ENCODE measurements around the gene ABCG1. TPM values are rescaled to one million over a fixed set of nuclear protein-coding genes. Genes with fewer than 3 reads are reported as not detected.
A peak's percentile ranks its signal among the peaks of the same experiment; 100 is the strongest.

ABCG1 gene
- total RNA-seq, 1 donor from 2014 or later: 37.8 TPM

DNA sequence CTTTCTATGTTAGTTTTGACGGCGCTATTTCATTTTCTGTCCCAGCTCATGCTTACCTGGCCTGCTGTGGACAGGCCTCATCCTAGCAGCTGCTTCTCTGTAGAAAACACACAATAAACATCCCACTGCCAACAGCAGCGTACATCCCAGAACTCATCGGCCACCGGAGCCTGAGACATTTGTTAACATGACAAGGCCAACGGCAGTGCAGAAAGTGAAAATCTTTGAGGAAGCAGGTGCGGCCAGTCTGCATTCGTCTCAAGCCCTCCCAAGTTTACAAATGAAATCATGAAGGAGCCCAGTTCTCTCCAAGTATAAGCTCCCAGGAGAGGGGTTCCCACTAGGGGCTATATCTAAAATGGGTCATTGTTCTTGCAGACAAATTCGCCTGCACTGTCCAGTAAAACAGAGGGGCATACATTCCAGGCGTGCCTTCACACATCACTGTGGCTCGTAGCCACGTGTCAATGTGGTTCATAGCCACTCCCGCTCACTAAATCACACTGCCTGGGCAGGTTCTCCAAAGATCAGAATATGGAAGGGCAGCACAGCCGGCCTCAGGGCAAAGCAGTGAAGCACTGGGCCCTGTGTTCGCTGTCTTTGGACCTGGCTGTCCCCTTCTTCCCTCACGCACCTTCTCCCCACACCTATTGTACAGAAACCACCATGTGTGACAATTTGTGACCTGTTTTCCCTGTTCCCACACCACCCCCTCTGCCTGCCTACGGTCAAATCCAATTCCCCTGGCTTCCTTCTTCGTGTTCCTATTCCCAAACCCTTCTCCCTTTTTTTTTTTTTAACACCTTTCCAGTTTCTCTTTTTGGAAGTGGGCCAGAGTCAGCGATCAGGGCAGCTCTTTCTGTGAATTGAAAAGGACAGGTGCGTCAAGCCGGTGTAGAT, 27.0 kb upstream of the ABCG1 start:
- DNase-seq (ENCODE audit: low read depth, low spot score): no peak

DNA sequence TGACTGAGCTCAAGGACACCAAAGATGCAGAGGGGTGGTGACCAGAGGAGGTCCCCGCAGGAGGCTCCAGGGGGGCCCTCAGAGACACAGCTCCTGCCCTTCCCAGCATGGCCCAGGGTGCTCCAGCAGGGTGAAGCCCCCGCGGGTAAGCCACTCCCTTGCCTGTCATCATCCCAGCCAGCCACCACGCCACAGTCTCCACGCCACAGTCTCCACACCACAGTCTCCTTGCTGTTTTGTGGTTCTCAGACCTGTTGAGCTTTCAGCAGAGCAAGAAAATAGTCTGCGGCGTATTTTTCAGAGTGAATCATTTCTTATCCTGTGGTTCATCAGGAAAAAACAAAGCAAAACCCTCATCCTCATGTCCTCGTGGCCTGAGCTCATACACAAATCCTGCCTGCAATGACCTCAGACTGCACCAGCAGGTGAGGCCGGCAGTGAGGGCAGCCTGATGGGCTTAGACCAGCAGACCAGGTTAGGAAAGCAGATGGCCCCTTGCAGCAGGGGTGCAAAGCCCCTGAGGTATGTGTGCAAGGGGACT, 25.7 kb upstream of the ABCG1 start:
- DNase-seq (ENCODE audit: low read depth, low spot score): no peak

DNA sequence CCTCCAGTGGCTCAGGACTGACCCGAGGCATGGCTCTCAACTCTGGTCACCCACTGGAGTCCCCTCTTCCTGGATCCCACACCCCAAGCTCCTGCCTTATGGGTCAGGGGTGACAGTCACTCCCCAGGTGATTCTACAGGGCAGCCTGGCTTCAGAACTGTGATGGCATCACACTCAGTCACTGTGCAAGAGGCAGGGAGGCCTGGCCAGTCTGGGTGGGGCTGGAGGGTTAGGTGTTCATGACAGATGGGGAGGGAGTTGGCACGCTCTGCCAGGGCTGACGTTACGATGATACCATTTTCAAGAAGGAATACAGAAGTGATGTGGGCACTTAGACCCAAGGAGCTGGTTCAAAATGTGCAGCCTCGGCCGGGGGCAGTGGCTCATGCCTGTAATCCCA, 25.2 kb upstream of the ABCG1 start:
- no peak for DNase-seq (ENCODE audit: low read depth, low spot score)

DNA sequence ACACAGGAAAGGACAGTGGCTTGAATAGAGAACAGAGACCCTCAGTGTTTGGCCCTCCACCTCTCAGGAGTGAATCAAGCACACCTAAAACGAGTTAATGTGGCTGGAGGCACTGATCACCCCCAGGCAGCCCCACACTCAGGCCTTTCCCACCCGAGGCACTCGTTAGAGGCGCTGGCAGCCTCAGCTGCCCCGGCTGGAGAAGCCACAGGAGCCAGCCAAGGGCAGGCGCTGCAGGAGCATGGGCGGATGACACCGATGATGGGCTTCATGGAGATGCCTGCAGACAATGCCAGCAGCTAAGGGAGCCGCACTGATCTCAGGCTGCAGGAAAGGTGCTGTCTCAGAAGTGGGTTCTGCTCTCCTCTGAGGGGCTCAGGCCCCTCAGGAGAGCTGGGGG, 24.1 kb upstream of the ABCG1 start:
- no peak for DNase-seq (ENCODE audit: low read depth, low spot score)

DNA sequence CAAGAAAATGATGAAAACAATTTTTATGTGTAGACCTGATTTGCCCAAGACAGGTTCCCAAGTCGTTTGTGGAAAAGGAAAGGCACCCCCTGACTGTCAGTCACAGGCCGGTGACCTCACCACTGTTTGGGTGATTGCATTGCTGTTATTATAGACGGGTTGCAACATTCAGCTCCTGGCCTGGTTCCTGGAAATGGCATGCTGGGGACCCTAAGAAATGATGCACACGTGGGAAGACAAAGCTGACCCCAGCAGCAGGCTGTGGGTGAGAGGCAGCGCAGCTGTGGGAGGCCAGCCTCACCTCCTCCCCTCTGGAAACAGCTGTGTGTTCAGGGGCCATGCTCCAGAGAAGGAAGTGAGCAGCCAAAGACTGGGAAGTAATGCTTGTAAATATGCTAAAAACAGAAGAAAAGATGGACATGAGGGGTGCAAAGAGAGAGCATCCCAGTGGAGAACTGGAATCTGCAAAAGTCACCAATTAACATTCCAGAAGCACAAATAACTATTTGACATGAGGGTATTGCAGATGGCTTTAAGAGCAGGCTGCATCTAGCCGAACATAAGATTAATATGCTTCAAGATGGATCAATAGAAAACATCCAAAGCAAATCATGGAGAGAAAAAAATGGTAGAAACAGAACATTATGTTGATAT, 23.4 kb upstream of the ABCG1 start:
- no peak for DNase-seq (ENCODE audit: low read depth, low spot score)

DNA sequence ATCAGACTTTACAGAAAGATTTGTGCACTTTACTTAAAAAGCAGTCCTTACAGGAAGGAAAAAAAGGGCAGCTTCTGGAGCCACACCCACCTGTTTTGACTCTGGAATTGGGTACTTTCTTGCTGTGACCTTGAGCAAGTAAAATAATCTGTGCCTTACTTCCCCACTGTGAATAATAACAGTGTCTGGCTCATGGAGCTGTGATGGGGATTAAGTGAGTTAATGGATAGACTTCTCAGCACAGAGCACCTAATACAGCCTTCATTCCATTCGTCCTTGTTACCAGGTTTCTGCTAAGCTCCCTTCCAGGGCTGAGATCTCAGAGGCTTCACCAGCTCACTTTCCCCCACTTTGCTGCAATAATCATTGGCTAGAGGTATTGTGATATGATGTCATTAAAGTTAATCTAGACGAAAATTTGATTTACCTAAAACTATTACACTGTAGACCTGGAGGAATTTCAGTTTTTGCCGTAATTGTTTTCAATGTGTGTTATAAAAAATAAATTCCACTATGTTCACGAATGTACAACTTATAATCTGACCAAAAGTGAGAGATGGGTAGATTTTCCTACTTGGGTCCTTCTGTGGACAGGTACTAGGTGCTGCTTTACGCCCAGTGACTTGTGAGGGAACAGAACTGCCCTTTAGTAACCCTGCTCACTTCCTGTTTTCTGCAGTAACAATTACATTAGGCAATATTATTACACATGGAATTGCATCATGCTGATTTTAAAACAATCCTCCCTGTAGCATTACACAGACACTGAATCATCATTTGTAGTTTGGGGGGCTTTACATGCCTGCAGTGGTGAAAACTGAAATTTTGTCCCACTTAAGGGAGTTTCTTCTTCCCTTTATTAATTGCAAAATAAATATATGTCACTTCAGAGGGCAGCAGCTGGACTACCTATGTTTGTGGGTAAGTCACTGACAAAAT, 19.7 kb upstream of the ABCG1 start:
- peak; percentile 45 for DNase-seq (ENCODE audit: low read depth, low spot score)

DNA sequence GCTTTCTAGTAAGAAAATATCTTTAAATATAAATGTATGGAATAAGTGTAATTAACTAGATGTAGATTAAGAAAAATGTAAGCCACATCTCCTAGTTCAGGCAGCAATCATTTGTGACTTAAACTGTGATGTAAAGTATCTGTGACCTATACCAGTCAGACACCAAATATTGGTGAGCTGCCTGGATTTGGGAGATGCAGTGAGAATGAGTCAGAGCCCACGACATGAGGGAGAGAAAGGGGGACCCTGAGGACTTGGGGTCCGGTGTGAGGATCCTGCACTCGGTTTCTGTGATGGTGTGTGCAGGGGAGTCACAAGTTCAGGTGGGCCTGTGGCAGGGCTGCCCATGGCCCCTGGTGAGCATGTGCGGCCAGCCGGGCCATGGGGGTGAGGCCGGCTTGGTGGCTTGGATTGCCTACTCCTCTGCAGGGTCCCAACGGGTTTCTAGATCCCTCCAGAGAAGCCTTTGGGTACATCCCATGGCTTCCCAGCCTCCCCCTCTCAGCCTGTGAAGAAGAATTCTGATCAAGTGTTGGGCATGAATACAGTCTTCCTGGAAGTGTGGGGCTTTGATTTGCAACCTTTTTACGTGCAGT, 19.0 kb upstream of the ABCG1 start:
- DNase-seq (ENCODE audit: low read depth, low spot score): no peak

DNA sequence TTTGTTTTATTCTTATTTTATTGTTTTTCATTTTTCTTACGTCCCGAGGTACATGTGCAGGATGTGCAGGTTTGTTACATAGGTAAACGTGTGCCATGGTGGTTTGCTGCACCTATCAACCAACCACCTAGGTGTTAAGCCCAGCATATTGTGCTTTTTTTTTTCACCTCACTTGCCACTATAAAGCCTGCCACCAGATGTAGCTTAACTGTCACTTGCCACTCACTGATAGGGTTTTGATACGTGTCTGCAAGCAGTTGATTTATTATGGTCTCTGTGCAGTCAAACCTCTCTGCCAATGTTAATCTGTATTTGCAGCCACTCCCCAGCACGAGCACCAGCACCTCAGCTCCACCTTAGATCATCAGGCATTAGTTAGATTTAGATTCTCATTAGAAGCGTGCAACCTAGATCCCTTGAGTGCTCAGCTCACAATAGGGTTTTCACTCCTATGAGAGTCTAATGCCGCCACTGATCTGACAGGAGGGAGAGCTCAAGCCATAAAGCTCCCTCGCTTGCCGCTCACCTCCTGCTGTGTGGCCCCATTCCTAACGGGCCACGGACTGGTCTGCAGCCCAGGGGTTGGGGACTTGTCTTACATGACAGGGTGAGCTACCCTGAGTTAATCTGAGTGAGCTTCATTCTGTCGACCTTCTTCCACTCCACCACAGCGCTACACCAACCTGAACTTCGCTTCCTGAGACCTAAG, 17.9 kb upstream of the ABCG1 start:
- no peak for DNase-seq (ENCODE audit: low read depth, low spot score)

DNA sequence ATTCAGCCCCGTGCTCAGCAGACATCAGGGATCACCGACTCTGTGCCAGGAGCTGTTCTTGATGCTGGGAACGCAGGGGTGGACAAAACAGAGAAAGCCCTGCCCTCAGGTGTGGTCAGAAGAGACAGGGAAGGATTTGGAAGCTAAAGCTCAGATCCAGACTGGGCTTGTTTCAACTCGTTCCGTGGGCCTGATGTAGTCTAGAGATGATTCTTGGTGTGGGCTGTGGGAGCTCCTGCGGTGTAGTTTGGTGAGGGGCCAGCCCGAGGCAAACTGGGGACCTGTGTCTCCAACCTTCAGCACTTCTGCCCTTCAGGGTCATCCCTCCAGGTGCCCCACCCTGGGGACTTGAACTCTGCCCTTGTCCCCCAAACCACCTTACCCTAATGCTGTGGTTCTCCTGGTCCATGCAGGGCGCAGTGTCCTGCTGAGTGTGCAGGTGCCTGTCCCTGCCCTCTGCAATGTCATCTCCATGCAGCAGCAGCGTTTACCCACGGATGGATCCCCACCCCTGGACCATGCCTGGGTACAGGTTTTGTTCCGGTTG, 17.3 kb upstream of the ABCG1 start:
- DNase-seq (ENCODE audit: low read depth, low spot score): no peak

DNA sequence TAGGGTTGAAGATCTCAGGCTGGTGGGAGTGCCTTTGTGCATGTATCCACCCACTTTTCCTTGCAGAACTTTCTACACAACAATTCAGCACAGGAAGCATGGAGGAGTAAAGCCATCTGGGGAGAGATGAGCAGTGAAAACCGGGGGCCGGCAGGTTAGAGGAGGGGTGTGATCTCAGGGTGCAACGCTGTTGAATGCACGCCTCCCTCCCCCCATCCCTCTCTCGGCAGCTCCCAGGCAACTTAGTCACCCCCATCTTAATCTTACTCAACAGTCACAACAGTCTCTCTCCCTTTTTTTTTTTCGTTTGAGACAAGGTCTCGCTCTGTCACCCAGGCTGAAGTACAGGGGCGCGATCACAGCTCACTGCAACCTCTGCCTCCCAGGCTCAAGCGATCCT, 16.6 kb upstream of the ABCG1 start:
- DNase-seq (ENCODE audit: low read depth, low spot score): no peak

DNA sequence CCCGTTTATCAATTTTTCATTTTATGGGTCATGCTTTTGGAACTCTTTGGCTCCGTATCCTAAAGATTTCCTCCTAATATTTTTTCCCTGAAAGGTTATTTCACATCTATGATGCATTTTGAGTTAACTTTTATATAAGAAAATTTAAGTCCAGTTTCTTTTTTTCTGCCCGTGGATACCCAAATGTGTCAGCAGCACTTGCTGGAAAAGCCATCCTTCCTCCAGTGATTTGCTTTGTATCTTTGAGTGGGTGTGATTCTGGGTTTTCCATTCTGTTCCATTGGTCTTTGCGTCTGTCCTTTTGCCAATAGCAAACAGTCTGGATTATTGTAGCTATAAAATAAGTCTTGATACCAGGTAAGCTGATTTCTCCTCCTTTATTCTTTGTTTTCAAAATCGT, 15.6 kb upstream of the ABCG1 start:
- DNase-seq (ENCODE audit: low read depth, low spot score): no peak

DNA sequence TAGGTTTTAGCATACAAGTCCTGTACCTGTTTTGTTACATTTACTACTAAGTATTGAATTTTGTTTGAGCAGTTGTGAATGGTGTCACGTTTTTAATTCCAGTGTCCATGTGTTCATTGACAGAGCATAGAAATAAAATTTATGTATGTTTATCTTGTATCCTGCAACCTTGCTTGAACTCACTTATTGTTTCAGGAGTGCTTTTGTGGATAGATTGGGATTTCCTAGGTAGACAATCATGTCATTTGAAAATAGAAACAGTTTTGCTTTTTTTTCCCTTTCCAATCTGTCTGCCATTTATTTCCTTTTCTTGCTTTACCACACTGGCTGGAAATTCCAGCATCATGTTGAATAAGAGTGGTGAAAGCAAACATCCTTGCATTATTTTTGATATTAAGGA, 15.0 kb upstream of the ABCG1 start:
- no peak for DNase-seq (ENCODE audit: low read depth, low spot score)

DNA sequence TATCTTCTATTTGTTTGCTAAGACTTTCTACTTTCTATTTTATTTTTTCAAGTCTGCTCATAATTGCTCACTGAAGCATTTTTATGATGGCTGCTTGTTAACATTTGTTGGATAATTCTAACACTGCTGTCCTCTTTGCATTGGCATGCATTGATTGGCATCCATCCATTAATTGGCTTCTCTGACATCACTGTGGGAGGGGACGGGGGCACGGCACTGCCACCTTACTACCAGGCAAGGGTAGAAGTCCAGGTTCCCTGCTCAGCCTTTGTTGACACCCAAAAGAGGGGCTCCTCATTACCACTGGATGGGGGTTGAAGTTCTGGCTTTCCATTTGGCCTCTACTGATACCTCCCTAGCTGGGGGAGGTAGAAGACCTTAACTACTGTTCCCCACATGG, 11.5 kb upstream of the ABCG1 start:
- DNase-seq (ENCODE audit: low read depth, low spot score): no peak

DNA sequence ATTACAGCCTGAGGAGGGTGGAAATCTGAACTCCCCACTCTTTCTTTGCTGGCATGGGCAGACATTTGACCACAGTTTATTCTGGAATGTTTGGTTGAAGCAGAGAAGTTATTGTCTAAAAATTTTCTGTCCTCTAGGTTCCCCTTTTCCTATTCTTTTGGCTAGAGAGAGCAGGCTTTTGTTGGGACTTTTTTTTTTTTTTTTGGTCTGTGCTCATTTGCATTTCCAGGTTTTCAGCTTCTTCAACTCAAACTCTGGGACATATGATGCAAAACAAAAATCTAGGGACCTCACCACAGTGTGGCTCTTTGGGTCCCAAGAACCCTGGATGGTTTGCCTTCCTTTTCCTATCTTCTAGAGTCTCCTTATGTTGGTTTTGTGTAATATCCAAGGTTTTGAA, 10.9 kb upstream of the ABCG1 start:
- DNase-seq (ENCODE audit: low read depth, low spot score): no peak

DNA sequence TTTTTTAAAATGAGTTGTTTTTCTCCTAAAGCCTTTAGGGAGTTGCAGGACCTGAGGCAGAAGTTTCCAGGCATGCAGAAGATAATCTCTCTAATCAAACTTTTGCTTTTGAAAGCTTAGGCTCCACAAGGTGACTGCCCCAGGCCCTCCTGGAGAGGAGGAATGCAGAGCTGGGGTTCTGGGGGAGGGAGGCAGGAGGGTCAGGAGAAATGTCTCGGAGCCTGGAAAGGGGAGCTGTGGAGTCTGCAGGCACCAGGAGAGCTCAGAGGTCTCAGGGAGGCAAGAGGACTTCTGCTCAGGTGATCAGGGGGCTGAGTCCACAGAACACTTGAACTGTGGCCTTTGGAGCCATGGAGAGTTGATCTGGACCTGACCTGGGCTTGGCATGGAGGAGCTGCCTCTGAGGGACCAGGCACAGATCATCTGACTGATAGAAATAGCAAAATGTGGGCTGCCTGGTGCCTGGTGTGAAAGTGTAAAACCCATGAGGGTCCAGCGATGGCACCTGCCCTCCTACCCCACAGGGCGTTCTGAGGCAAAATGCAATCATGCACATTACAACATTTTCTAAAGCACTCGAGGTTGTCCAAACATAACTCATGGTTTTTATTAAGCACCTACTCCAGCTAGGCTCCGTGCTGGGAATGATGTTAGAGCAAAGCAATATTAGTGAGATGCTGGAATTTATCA, 10.0 kb upstream of the ABCG1 start:
- no peak for DNase-seq (ENCODE audit: low read depth, low spot score)

DNA sequence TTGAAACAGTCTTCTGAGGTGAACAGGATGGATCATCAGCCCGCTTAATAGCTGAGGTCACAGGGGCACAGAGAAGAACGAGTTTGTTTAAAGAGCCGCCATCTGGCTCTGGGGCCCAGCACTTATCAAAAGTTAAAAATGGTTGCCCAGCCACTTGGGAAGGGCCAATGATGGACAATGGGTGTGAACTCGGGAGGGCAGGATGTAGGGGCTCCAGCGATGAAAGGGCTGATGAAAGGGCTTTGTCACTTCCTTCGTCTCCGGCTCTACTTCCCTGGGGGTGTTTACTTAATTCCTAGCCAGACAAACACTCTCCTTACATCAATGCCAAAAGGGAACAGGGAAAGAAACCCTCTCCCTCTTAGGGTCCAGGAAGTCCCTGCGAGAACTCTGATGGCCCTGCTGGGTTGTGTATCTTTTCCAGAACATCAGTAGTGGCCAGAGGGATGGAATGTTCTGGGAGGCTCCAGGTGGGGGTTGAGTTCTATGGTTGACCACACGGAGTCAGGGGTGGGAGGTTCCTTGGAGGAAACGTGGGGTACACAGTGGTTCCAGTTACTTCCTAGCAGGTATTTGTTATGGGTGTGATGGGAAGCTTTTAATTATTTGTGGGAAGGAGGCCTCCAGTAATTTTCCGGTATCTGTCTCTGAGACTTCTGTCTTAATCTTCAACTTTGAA, 9.0 kb upstream of the ABCG1 start:
- DNase-seq (ENCODE audit: low read depth, low spot score): no peak

DNA sequence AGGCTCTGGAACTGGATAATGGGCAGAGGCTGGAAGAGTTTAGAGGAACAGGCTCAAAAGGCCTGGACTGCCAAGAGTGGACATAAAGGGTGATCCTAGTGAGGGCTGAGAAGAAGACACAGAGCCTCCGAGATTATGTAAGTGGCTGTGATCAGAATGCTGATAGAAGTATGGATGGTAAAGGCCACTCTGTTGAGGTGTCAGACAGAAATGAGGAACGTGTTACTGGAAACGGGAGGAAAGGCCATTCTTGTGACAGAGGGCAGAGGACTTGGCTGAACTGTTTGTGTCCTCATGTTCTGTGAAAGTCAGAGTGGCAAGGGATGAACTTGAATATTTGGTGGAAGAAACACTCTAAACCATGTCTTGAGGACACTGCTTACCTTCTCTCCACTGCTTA, 6.7 kb upstream of the ABCG1 start:
- no peak for DNase-seq (ENCODE audit: low read depth, low spot score)

DNA sequence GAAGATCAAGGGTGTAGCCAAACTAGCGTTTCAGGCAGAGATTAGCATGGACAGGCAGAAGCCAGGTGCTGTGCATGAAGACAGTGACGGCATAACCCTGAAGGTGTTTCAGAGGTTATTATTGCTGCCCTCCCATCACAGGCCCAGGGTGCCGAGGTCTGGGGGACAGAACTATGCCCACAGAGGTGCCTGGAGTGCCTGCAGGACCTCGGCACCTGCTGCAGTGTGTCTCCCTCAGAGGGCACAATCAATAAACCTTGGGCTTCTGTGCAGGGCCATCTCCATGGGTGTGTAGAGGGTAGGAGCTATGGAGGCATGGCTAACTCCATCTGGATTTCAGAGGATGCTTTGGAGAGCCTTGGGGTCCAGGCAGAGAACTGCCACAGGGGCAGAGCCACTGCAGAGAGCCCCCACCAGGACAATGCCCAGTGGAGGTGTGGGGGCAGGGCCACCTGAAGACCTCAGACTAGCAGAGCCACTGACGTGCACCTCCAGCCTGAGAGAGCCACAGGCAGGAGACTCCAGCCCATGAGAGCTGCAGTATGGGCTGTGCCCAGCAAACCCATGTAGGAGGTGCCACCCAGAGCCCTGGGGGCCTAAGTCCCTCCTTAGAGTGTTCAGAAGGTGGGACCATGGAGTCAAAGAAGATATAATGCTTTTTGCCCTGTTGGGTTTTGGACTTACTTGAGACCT, 5.7 kb upstream of the ABCG1 start:
- no peak for DNase-seq (ENCODE audit: low read depth, low spot score)
